RCC 7860 (cell line): ENCODE measurements around the gene TRAF3.
A peak's percentile ranks its signal among the peaks of the same experiment; 100 is the strongest.

Source experiments
- DNase-seq: peaks from one replicate; pipeline ENCODE4 v3.0.0-alpha.2; 2015; ENCODE audit warnings: low spot score
- FAIRE-seq: peaks from 2 replicates; lab custom pipeline; 2012; peaks lifted over from hg19 to GRCh38; lab: Jason Lieb, UNC

The TRAF3 gene

GRCh38 chr14:102776761-102777710 lies at the start of gene TRAF3:
Gene TRAF3 (plus strand): TSS chr14:102777449. CDS start chr14:102870202, 92,753 bp downstream.
- no peak for FAIRE-seq
- peak; percentile 48 for DNase-seq

DNA sequence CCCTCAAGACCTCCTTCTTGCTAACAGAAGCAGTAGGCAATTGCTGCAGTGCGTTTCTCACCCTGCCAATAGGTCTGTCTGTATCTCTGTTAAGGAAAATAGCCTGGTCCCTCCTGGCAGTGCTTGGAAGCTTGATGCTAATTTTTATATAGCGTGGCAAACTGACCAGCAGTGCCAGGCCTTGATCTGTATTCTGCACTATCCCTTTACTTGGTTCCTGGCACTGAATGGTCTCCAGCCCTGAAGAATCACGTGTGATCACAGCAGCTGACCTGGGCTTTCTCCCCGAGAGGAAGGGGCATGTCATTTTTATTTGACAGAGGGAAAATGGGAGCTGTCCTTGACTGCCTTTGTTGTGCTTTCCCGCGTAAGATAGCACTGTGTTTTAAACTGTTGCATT lies 48.7 kb upstream of the TRAF3 start:
- FAIRE-seq, result no peak
- DNase-seq, result no peak

GRCh38 chr14:102729268-102729667 lies 48.0 kb upstream of the TRAF3 start:
- FAIRE-seq (no peak), DNase-seq (no peak)

DNA sequence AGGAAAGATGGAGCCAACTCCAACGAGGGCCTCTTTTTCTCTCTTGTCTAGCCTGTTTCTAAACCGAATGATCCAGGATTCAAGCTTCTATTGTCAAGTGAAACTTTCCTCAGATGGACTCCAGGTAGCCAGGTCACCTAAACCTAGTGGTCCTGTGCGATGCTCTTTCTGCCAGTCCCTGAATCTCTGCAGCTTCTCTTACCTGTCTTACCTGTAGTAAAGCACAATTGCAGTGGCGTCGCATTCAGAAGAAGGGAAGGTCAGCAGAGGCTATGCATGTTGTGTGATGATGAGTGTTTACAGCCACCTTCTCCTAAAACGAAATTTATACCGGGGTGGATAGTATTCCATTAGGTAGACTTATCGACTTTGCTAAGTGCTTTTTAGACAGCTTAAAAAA lies 47.4 kb upstream of the TRAF3 start:
- FAIRE-seq (no peak), DNase-seq (no peak)

GRCh38 chr14:102731101-102731870 lies 46.0 kb upstream of the TRAF3 start:
- DNase-seq (no peak), FAIRE-seq (no peak)

- no peak for FAIRE-seq
Measured at GRCh38 chr14:102731871-102732800, 45.1 kb upstream of the TRAF3 start.

GRCh38 chr14:102732924-102733323 lies 44.3 kb upstream of the TRAF3 start:
- FAIRE-seq, result no peak
- DNase-seq, result no peak

More at GRCh38 chr14:102731871-102732800, 45.1 kb upstream of the TRAF3 start:
- DNase-seq, result no peak

GRCh38 chr14:102733326-102733725 lies 43.9 kb upstream of the TRAF3 start:
- DNase-seq (no peak), FAIRE-seq (no peak)

- DNase-seq (no peak), FAIRE-seq (no peak)
Measured at GRCh38 chr14:102734436-102734835, 42.8 kb upstream of the TRAF3 start.

DNA sequence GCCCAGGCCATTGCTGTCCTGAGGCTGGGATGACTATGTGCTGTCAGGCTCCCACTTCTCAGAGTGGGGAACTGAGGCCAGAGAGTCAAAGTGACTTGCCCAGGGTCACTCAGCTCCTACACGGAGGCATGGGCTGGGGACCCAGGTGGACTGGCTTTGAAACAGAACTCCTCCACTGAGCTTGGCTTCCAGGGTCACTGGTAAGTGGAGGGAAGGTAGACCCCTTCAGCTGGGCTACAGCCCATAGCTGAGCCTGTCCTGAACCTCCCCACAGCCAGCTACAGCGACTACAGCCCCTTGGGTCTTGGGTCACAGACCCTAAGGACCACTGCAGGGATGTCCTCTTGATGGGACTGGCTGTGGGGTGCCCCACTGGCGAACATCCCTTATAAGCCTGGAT lies 40.3 kb upstream of the TRAF3 start:
- FAIRE-seq, result no peak
- no peak for DNase-seq

GRCh38 chr14:102737402-102738372 lies 39.6 kb upstream of the TRAF3 start:
- no peak for FAIRE-seq
- DNase-seq, result no peak

DNA sequence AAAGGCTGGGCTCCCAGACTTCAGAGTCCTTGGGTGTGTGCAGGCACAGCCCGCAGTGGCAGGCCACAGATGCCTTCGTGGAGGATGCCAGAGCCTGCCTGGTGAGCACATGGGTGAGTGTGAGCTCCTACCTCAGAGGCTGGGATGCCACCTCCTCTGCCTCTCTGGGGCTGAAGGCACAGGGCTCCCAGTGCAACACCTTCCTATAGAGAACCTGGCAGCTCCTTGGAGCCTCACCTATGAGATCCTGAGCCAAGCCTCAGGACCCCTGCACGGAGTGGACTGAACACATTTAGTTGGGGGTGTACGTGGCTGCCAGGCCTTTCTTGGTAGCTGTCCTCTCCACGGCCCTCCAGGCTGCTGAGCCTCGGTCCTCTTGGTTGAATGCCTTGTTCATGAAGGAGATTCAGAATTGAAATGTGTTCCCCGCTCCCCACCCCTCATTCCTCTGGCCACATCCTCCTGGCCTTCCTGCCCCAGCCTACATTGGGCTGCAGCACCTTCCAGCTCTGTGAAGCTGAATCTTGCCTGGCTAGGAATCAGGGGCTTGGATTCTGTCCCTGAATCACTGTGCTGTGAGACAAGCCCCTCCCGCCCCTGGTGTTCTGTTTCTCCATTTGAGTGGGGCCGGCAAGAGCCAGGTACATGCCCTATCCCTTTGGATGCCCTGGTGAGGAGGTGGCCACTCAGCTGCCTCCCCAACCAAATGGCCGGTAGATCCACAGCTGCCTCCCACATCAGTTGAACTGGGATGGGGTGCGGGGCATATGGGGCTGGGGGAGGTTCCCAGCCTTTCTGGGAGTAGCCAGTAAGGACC lies 38.7 kb upstream of the TRAF3 start:
- DNase-seq (no peak), FAIRE-seq (no peak)

DNA sequence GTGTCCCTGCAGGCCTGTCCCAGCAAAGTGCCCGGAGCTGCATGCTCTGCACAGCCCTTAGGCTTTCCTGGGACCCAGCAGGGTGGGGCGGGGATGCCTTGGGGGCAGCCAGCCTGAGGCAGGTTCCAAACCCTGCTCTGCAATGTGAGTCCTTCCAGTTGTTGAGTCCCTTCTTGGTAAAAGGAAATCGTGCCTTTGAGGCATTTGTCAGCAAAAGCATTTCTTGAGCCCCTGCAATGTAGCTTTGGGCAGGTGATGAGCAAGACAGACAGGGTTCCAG lies 38.1 kb upstream of the TRAF3 start:
- FAIRE-seq, result no peak
- DNase-seq, result no peak

DNA sequence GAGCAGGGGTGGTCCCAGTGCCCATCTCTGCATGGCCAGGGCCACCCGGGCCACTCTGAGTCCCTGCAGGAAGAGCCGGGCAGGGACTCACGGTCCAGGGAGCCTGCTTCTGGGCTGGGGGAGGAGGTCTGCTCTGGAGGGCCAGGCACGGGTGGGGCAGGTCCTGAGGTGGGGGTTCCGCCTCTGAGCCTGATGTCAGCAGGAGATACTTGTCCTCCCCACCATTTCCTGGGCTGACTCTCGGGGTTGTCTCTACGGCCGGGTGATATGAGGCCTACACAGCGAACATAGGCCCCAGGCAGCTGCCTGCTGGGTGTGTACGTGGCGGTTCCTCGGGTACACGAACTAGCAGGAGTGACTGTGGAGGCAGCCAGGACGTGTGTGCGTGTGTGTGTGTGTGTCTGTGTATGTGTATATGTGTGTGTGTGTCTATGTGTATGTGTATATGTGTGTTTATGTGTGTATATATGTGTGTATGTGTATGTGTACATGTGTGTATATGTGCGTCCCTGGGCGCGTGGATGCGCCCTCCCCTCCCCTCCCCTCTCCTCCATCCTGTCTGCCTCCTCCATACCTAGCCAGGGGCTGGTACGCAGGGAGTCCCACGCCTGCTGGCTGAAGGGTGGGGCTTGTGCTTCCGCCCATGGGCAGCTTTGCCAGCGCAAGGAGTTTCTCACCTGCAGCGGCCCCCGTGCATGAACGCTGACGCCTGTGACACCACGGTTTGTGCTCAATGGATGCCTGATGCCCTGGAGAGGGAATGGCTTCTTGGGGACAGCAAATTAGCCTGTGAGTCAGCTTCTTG lies 30.4 kb upstream of the TRAF3 start:
- no peak for DNase-seq
- FAIRE-seq, result no peak

DNA sequence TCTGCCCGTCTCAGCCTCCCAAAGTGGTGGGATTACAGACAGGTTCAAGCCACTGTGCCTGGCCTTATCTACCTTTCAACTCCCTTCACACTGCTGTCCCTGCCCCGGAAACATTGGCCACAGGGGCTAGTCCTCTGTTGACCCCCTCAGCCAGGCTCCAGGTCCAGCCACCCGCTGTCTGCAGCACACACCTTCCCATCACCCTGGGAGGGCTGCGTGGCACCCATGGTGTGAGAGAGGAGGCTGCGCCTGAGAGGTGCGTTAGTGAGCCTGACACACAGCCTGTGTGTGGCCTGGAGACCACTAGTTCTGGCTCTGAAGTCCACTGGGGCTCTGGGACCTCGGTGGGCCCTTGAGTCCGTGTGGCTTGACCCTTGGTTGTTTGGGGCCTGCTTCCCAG lies 28.4 kb upstream of the TRAF3 start:
- FAIRE-seq (no peak), DNase-seq (no peak)

DNA sequence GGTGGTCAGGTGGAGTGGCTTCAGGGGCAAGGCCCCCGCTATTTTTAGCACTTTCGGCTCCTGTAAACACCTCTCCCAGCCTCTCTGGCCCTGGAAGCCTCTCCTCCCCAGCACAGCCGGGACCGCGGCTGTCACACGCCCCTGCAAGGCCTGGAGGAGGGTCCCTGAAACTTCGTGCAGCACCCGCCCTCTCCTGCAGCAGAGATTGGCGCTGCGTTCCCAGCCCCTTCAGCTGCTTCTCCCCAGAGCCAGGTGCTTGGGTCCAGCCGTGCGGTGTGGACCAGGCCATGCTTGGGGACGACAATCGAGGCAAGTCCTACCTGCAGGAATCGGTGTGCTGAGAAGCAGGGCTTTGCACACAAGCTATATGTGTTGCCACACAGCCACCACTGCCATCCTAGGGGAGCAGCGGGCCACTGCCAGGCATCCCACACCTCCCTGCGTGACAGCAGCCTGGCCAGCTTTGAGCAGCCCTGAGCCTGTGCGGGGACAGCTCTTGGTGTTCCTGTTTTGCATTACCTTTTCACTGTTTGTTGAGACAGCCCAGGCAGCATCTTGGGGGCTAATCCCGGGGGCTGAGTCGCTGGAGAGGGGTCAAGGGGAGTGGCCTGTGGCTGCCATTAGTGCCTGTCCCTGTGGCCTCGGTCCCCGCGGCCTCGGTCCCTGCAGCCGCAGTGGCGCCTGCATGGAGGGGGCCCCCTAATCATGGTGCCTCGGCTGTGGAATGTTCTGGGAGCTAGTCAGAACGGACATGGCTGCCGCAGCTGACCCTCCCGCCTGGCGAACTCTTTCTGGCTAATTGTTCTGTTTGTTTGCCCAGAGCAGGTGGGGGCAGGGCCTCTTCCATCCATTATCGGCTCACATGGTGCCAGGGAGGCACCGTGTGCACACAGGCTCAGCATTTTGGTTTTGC lies 27.6 kb upstream of the TRAF3 start:
- no peak for FAIRE-seq
- no peak for DNase-seq

GRCh38 chr14:102750376-102750775 lies 26.9 kb upstream of the TRAF3 start:
- no peak for DNase-seq
- FAIRE-seq, result no peak
